Osteoblast (primary cell): Measurements from ENCODE around the gene IBTK. TPM values are rescaled to one million over a fixed set of nuclear protein-coding genes. Genes with fewer than 3 reads are reported as not detected.

Experiments
- DNase-seq: peaks from one replicate; pipeline ENCODE4 v3.0.0; 2011; ENCODE audit warnings: low spot score, mixed read lengths; ENCODE audit not compliant: insufficient read length; ENCODE audit errors: missing footprints
- H2AFZ ChIP-seq: 2 replicates; pipeline ENCODE4 v1.6.0; 2011; ENCODE audit warnings: mild to moderate bottlenecking, low read length
- H3K27ac ChIP-seq: 2 replicates; pipeline ENCODE4 v1.5.1; 2011; ENCODE audit warnings: mild to moderate bottlenecking, low read depth, low read length, moderate library complexity
- H3K27me3 ChIP-seq: 2 replicates; pipeline ENCODE4 v1.6.0; 2012; ENCODE audit warnings: mild to moderate bottlenecking, control low read depth, inconsistent platforms, low read length, moderate library complexity; ENCODE audit not compliant: insufficient read depth
- H3K36me3 ChIP-seq: 2 replicates; pipeline ENCODE4 v1.5.1; 2011; ENCODE audit warnings: mild to moderate bottlenecking, low read length, control low read depth, moderate library complexity; ENCODE audit not compliant: insufficient read depth
- H3K4me1 ChIP-seq: 2 replicates; pipeline ENCODE4 v1.5.1; 2011; ENCODE audit warnings: mild to moderate bottlenecking, low read length, control low read depth, moderate library complexity; ENCODE audit not compliant: insufficient read depth
- H3K4me2 ChIP-seq: 2 replicates; pipeline ENCODE4 v1.6.0; 2011; ENCODE audit warnings: mild to moderate bottlenecking, low read length; ENCODE audit not compliant: insufficient read depth
- H3K4me3 ChIP-seq: fragments of 200-600 bp; sonication (generic); 3 replicates; pipeline ENCODE4 v1.5.1; 2012; ENCODE audit warnings: mild to moderate bottlenecking, low read length, inconsistent platforms; ENCODE audit not compliant: insufficient read depth
- H3K79me2 ChIP-seq: 2 replicates; pipeline ENCODE4 v1.6.0; 2012; ENCODE audit warnings: mild to moderate bottlenecking, low read length, control low read depth, inconsistent platforms; ENCODE audit not compliant: insufficient read depth
- H3K9me3 ChIP-seq: 2 replicates; pipeline ENCODE4 v1.5.1; 2011; ENCODE audit warnings: low read depth, low read length, control low read depth
- H4K20me1 ChIP-seq: 2 replicates; pipeline ENCODE4 v1.6.0; 2012; ENCODE audit warnings: mild to moderate bottlenecking, low read length, control low read depth; ENCODE audit not compliant: insufficient read depth
- CTCF ChIP-seq: IDR thresholded peaks from 2 replicates; pipeline ENCODE4 v1.5.1; 2011; ENCODE audit warnings: mild to moderate bottlenecking, low read depth, low read length, moderate library complexity; ENCODE audit errors: extremely low read depth
- total RNA-seq: library from RNA; depleted of rRNA; stranded (reverse); fragments of >200 nt; gene quantifications from 2 replicates; pipeline ENCODE4 v1.2.3, GENCODE V29; 2012

Gene IBTK
- total RNA-seq, 1 donor = 70.6 TPM

DNA sequence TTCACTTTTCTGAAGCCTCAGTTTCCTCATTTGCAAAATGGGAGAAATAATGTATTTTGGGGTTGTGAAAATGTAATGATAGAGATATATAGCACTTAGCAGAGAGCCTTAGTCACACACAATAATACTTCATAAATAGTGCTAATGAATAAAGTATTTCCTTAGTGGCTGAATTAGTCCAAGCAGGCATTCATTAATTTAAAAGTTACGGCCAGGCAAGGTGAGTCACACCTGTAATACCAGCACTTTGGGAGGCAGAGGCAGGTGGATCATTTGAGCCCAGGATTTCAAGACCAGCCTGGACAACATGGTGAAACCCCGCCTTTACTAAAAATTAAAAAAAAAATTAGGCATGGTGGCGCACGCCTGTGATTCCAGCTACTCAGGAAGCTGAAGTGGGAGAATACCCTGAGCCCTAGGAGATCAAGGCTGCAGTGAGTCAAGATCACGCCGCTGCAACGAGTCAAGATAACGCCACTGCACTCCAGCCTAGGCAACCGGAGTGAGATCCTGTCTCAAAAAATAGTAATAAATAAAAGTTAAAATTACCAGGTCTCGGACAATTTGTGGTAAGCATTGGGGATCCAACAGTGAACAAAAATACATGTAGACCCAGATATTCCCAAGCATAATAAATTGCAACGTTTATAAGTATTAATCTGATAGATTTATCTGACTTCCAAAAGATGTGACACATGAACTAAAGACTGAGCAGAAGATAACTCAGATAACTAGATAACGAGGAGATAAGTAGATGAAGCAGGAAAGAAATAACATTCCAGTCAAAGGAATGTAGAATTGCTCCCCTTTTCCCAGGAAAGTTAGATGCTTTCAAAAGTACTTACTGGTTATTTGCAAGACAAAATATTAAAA lies 2.1 kb upstream of the IBTK start:
- no peak overlapping the region for H3K4me3 ChIP-seq
- no peak overlapping the region for H2AFZ ChIP-seq
- no peak overlapping the region for H3K27ac ChIP-seq
- H3K79me2 ChIP-seq = peaks cover 35% of the 10 kb centered on the region
- peaks cover 18% of the 10 kb centered on the region for H3K4me1 ChIP-seq
- H3K9me3 ChIP-seq = no peaks in the 10 kb centered on the region
- peaks cover 1% of the 10 kb centered on the region for H3K36me3 ChIP-seq
- no peaks in the 10 kb centered on the region for H3K27me3 ChIP-seq
- H3K4me2 ChIP-seq = no peak overlapping the region
- TF ChIP-seq CTCF = no peak
- DNase-seq = no peak
- peaks cover 1% of the 10 kb centered on the region for H4K20me1 ChIP-seq

DNA sequence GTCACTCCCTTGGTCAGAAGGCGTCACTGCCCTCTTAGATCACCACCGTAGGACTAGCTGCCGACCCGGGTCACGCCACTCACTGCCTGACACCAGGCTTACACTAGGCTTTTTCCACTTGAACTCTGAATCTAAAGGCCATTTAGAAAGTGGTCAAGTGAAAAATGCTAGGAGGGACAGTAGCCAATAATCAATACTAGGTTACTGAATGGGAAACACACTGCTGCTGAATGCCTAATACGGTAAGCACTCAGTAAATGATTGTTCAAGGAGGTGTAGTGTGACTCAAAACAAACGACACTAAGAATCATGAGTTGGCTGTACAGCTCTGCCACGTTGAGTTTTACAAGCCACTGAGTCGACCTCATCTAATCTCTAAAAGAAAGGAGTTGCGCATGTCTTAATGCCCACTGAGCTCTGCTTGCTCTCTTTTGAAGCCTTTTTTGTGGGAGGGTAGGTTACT lies 760 bp upstream of the IBTK start:
- Histone ChIP-seq H3K36me3 (peaks cover 3% of the 10 kb centered on the region), H3K27ac (peak overlapping the region; percentile 95), H3K4me3 (peak overlapping the region; percentile 87), H3K4me1 (peaks cover 18% of the 10 kb centered on the region), H3K79me2 (peaks cover 48% of the 10 kb centered on the region), H2AFZ (peak overlapping the region; percentile 95), H4K20me1 (peaks cover 8% of the 10 kb centered on the region), H3K9me3 (no peaks in the 10 kb centered on the region), H3K4me2 (peak overlapping the region; percentile 85), H3K27me3 (no peaks in the 10 kb centered on the region)
- peak; percentile 83 for DNase-seq
- no peak for TF ChIP-seq CTCF

DNA sequence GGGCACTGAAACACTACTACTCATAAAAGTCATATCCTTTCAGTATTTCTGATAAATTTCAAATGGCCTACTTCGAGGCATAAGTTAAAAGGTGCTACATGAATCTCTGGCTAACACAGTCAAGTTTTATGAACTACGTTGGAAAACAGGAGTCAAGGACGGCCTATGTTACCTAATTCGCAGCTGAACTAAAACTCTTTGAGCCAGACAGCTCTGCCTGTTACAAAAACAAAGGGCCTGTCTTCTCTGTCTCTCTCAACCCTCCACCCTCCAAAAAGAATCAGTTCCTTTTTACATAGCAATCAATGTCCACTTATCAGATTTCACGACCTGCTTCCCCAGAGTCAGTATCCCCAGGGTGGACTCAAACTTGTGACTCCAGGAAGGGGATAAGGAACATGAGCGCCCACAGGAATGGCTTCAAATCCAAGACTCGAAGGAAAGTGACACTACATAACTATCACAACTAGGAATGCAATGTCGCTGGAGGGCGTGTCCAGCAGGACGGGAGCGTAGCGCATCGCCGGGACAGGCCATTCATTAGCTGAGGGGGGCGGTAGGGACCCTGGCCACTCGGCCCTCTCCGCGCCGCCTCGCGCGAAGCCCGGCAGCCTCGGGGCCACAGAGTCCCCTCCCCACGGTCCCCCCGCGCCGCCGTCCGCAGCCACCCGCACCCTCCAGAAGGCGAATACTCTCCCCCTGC lies 591 bp downstream of the IBTK start:
- H3K9me3 ChIP-seq = no peaks in the 10 kb centered on the region
- peak overlapping the region; percentile 85 for H3K4me2 ChIP-seq
- peak overlapping the region; percentile 95 for H3K27ac ChIP-seq
- H2AFZ ChIP-seq = peak overlapping the region; percentile 48
- H3K79me2 ChIP-seq = peaks cover 61% of the 10 kb centered on the region
- peak overlapping the region; percentile 87 for H3K4me3 ChIP-seq
- H3K27me3 ChIP-seq = no peaks in the 10 kb centered on the region
- H3K36me3 ChIP-seq = peaks cover 3% of the 10 kb centered on the region
- TF ChIP-seq CTCF = no peak
- peaks cover 10% of the 10 kb centered on the region for H4K20me1 ChIP-seq
- H3K4me1 ChIP-seq = peaks cover 18% of the 10 kb centered on the region
- DNase-seq = peak; percentile 71

GRCh38 chr6:82246370-82246769 lies 1.2 kb downstream of the IBTK start:
- DNase-seq = no peak
- peaks cover 67% of the 10 kb centered on the region for H3K79me2 ChIP-seq
- H3K4me2 ChIP-seq = peak overlapping the region; percentile 85
- H4K20me1 ChIP-seq = peaks cover 14% of the 10 kb centered on the region
- peak overlapping the region; percentile 95 for H3K27ac ChIP-seq
- no peak overlapping the region for H2AFZ ChIP-seq
- peaks cover 18% of the 10 kb centered on the region for H3K4me1 ChIP-seq
- no peaks in the 10 kb centered on the region for H3K9me3 ChIP-seq
- TF ChIP-seq CTCF = no peak
- H3K27me3 ChIP-seq = no peaks in the 10 kb centered on the region
- H3K36me3 ChIP-seq = peaks cover 3% of the 10 kb centered on the region
- H3K4me3 ChIP-seq = peak overlapping the region; percentile 87
